Endometrial microvascular endothelial cells (primary cell): ENCODE results near the gene MUC13. TPM values are rescaled to one million over a fixed set of nuclear protein-coding genes. Genes with fewer than 3 reads are reported as not detected.

ENCODE experiments used
- in situ Hi-C: cut with HindIII; loops from 2 replicates; pipeline ENCODE4 v1.10.0; 2017; ENCODE audit warnings: low sequenced_read_pairs, low pct_unique_long_range_greater_than_20kb; ENCODE audit errors: inconsistent ontology term
- total RNA-seq: library from RNA; depleted of rRNA; stranded (reverse); fragments of >200 nt; gene quantifications from one replicate; pipeline ENCODE4 v1.2.3, GENCODE V29; 2015; ENCODE audit errors: inconsistent ontology term

MUC13 gene
- total RNA-seq, 1 donor from 2014 or later, result not detected

DNA sequence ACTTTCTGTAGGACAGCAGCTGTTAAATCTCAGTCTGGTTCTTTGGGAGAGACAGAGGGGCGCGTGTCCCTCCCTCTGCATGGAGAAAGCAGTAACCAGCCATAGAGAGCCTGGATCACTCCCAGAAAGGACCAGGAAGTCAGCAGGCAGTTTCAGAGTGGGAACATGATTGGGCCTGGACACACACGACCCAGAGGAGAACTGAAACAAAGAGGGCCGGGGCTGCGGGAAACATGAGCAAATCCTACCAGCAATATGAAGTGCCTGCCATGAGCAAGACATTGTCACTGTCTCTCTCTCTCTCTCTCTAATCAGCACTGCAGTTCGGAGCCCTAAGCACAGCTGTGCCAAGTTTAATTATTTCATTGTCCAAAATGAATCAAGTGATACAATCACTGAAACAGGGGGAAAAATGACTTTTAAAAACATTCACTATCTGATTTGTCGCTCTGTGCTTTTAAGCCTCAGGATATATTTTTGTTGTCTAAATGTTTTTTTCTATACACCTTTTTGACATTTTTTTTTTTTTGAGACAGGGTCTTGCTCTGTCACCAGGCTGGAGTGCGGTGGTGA, 17.6 kb downstream of the MUC13 start:
- in situ Hi-C loops, result no loop called here

DNA sequence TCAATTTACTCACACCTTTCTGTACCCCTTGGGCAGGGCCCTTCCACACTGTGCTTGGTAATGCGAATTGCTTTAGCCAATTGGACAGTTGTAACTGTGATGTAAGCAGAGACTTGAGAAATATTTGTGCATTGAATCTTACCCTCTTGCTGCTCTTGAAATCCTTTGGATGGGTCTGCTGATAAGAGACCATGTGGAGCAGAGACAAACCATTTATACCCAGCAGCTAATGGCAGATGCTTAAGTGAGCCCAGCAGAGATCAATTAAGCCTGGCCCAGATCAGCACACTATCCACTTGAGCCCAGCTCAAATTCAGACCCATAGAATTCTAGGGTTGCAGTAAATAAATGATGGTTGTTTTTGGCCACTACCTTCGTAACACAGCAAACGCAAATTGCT, 19.3 kb downstream of the MUC13 start:
- in situ Hi-C loops, result no loop called here

GRCh38 chr3:124907957-124908356, 26.6 kb downstream of the MUC13 start:
- in situ Hi-C loops, result no loop called here

- in situ Hi-C loops, result no loop called here
Measured at GRCh38 chr3:124904835-124905492, 29.6 kb downstream of the MUC13 start.

DNA sequence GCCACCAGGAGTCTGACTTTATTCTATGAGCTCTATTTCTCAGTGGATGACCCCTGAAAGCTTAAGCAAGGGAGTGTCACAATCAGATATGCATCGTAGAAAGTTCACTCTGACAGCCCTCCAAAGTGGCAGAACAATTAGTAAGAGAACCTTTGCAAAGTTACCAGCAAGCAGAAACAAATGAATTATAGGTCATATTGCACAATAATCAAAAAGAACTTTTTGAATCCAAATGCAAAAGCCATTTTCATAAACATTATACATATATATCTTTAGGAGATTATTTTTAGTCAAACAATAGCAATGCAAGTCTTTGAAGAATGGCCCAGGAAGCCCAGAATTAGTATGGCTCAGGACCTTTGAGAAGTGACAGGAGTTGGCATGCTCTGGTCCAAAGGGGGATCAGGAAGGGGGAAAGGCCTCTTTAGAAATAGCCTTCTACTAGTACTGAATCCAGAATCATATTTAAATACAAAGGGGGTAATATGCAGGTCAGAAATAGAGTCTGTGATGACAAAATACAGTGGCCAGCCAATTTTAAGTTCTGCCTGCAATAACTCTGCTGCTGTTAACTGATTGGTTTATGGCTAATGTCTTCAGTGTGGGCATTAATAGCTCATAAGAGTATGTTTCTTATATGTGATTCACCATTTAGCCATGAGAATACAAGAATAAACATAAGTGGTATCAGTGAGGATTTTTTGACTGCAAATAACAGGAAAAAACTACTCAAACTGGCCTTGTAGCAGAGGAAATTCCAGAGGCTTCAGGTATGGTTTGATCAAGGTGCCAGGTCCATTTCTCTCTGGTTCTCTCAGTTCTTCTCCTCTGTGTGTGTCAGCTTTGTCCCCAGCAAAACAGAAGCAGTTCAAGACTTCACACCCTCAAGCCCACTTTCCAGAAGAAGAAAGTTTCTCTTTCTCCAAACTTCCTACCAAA, 30.4 kb downstream of the MUC13 start:
- in situ Hi-C loops, result no loop called here

DNA sequence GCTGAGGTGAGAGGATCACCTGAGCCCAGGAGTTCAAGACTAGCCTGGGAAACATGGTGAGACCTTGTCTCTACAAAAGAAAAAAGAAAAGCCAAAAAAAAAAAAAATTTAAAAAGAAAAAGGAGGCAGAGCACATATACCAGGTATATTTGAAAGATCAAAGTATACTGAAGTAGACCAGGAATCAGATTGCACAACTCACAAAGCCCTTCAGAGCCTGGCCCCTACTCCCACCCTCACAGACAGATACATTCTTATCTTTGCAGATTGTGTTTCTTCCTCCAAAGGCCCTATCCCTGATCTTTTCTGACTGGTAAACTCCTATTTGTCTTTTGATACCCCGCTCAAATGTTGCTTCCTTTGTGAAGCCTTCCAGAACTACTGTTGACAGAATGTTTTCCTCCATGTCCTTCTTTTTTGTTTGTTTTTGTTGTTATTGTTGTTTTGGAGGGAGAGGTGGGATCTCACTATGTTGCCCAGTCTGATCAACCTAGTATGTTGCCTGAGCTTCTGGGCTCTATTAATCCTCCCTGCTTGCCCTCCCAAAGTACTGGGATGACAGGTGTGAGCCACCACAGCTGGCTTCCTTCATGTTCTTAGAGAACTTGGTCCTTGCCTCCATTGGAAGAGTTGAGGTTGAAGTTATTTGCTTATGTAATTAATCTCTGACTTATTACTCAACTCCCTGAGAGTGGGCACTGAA, 37.6 kb downstream of the MUC13 start:
- in situ Hi-C loops, result loop anchor here (10.0 kb wide), 1 partner anchor 132 kb away; no protein-coding TSS in a partner anchor

DNA sequence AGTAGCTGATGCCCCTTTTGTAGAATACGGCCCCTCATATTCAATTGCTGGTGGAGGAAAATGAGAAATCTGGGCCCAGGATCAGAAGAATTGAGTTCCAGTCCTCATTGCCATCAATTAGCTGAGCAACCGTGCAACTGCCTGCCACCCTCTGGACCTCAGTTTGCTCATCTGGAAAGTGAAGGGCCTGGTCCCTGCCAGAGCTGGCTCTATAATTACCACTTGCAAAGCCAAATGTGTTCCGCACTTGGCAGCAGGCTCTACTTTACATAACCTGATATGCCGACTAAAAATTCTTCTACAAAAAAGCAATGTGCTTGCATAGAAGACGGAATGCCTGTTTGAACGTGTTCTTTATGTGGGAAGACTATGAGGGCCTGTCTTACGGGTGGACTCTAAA, 38.8 kb downstream of the MUC13 start:
- in situ Hi-C loops, result loop anchor here (10.0 kb wide), 1 partner anchor 131 kb away; no protein-coding TSS in a partner anchor

GRCh38 chr3:124893526-124893925, 41.0 kb downstream of the MUC13 start:
- in situ Hi-C loops, result loop anchor here (10.0 kb wide), 1 partner anchor 129 kb away; no protein-coding TSS in a partner anchor

GRCh38 chr3:124890573-124891190, 43.9 kb downstream of the MUC13 start:
- in situ Hi-C loops, result loop anchor here (10.0 kb wide), 1 partner anchor 126 kb away; no protein-coding TSS in a partner anchor

DNA sequence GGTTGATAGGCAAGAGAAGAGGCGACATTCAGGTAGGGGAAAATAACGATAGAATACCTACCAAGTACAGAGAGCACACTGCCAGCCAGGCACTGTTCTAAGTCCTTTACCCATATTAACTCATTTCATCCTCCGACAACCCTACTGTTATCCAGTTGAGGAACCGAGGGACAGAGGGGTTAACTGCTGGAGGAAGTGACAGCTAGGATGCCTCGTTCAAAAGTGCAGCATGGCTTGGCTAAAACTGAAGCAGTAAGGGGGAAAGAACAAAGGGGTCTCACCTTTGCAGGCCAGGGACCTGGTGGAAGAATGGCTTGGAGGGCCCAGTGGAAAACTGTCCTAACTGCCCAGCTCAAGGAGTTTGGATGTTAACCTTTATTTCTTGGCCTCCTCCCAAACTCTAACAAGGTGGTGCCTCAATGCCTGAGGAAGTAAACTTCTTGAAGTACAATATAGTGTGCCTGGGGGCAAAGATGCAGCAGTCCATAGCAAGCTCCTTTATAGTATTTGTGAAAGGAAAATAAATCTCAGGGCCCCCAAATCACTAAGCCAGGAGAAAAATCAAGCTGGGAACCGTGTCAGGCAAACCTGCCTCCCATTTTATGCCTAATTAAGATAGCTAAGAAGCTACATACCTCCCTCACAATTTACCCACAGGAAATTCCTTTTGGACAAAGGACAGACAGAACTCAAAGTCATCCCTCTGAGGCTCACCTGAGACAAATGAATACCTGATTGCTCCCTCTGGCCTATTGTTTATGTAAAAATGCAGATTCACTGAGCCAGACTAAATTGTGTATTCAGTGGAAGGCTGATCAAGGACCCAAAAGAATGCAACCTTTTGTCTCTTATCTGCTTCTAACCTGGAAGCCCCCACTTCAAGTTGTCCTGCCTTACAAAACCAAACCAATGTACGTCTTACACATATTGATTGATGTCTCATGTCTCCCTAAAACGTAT, 45.8 kb downstream of the MUC13 start:
- in situ Hi-C loops, result no loop called here

GRCh38 chr3:124887932-124888298, 46.6 kb downstream of the MUC13 start:
- in situ Hi-C loops, result no loop called here

DNA sequence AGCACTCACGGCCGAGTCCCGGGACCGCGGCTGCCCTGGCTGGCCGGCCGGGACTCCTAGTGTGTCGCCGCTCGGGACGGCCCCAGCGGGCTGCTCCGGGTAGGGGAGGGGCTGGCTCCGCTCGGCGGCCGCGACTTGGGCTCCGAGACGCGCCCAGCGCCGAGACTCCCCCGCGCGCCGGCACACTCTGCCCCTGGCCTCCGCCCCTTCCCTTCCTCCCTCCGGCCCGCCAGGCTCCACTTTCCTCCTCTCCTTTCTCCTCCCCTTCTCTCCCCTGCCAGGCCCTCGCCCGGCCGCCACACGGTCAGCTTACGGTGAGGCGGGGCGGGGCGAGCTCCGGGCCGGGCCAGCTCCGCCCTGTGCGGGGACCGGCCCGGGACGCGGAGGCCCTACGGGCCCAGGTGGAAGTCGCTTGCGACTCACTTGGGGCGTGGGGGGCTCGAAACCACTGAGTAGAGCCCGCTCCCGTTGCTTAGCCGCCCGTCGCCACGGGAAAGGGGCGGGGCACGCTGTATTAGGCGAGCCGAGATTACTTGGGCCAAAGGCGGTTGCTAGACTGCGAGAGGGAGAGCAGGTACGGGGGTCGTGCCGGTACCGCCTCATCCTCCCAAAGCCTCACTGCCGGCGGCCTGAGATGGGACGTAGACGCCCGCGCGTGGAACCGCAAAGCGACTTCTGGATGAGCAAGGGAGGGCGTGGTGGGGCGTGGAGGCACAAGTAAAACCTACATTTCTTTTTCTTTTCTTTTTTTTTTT, 47.2 kb downstream of the MUC13 start, which contains the start of gene ITGB5:
TSS of gene ITGB5 (minus strand) at position 189 of the 755 bp plus-strand sequence. CDS start 365 bp downstream, outside the sequence.
- in situ Hi-C loops, result no loop called here

- in situ Hi-C loops, result no loop called here
Measured at GRCh38 chr3:124886168-124887056, 48.1 kb downstream of the MUC13 start.

DNA sequence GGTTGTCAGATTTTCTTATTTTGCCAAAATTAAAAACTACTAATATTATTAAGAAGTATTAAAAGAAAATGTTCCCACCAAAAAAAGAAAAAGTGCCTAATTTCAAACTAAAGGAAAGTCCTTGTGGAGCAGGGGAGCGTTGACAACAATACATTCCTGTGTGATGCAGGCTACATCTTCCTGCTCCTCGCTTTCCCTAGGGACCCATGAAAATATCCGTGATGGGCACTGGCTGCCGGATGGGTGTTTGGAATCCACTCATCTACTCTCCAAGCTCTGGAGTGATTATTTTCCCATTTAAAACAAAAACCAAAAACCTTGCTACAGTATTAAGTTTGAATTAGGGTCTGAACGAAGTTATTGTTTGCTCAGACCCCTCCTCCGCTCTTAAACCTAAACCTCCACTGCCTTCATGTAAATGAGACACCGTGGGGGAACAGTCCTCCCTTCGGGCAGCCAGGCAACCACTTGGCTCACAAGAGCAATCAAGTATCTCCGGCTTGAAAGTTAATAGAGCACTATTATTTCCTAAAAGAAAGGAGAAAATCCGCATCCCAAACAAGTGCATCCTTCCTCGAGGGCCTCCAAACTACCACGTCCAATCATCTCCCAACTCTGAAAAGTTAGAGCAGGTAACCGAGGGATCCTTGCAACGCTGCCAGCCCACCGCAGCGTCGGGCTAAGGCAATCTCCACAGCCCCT, 48.9 kb downstream of the MUC13 start:
- in situ Hi-C loops, result no loop called here

- in situ Hi-C loops, result no loop called here
Measured at GRCh38 chr3:124884474-124885101, 50.0 kb downstream of the MUC13 start.
